GM19239 (cell line): ENCODE results near the gene CDRT15.
"Not testable (repeated sequence)": the region's sequence is repeated elsewhere in the genome, so short reads cannot be mapped to it uniquely, and the experiment has no call there.

Source experiments
- DNase-seq: peaks from one replicate; pipeline ENCODE4 v3.0.0; 2011; ENCODE audit warnings: low spot score; ENCODE audit not compliant: insufficient read length
- FAIRE-seq: peaks from 2 replicates; lab custom pipeline; 2011; peaks lifted over from hg19 to GRCh38; lab: Jason Lieb, UNC

Gene CDRT15

GRCh38 chr17:14236762-14237161, at the start of gene CDRT15:
Gene CDRT15 (minus strand): TSS chr17:14236862. CDS start chr17:14236833, 29 bp downstream.
- FAIRE-seq, DNase-seq: not testable (repeated sequence)

- FAIRE-seq (no peak), DNase-seq (no peak)
Observed at GRCh38 chr17:14282726-14283125, 46.1 kb upstream of the CDRT15 start.

- FAIRE-seq, result no peak
Observed at GRCh38 chr17:14281530-14281929, 44.9 kb upstream of the CDRT15 start.

GRCh38 chr17:14276535-14277250, 40.0 kb upstream of the CDRT15 start:
- DNase-seq (no peak), FAIRE-seq (no peak)

More at GRCh38 chr17:14281530-14281929, 44.9 kb upstream of the CDRT15 start:
- no peak for DNase-seq

GRCh38 chr17:14270508-14270907, 33.8 kb upstream of the CDRT15 start:
- DNase-seq (no peak), FAIRE-seq (no peak)

GRCh38 chr17:14269473-14269872, 32.8 kb upstream of the CDRT15 start:
- no peak for DNase-seq
- FAIRE-seq, result no peak

GRCh38 chr17:14268264-14268663, 31.6 kb upstream of the CDRT15 start:
- DNase-seq (no peak), FAIRE-seq (no peak)

GRCh38 chr17:14261406-14261805, 24.7 kb upstream of the CDRT15 start:
- no peak for DNase-seq
- no peak for FAIRE-seq

GRCh38 chr17:14245629-14246028, 9.0 kb upstream of the CDRT15 start:
- DNase-seq (no peak), FAIRE-seq (no peak)

GRCh38 chr17:14245002-14245401, 8.3 kb upstream of the CDRT15 start:
- FAIRE-seq, result no peak
- no peak for DNase-seq

GRCh38 chr17:14239271-14239670, 2.6 kb upstream of the CDRT15 start:
- DNase-seq, result not testable (repeated sequence)

GRCh38 chr17:14236032-14236431, 630 bp downstream of the CDRT15 start:
- not testable (repeated sequence) for DNase-seq, FAIRE-seq

More at GRCh38 chr17:14239271-14239670, 2.6 kb upstream of the CDRT15 start:
- FAIRE-seq, result not testable (repeated sequence)

GRCh38 chr17:14235047-14235446, 1.6 kb downstream of the CDRT15 start:
- FAIRE-seq, DNase-seq: not testable (repeated sequence)

- DNase-seq, FAIRE-seq: not testable (repeated sequence)
Observed at GRCh38 chr17:14231187-14231586, 5.5 kb downstream of the CDRT15 start.

GRCh38 chr17:14228903-14229302, 7.8 kb downstream of the CDRT15 start:
- FAIRE-seq (no peak), DNase-seq (no peak)

GRCh38 chr17:14227052-14227451, 9.6 kb downstream of the CDRT15 start:
- DNase-seq, result no peak
- FAIRE-seq, result no peak

GRCh38 chr17:14225254-14225980, 11.2 kb downstream of the CDRT15 start:
- FAIRE-seq (no peak), DNase-seq (no peak)

GRCh38 chr17:14222611-14223010, 14.1 kb downstream of the CDRT15 start:
- DNase-seq, result no peak
- no peak for FAIRE-seq

- DNase-seq (no peak), FAIRE-seq (no peak)
Observed at GRCh38 chr17:14214271-14214670, 22.4 kb downstream of the CDRT15 start.

- FAIRE-seq (no peak), DNase-seq (no peak)
Observed at GRCh38 chr17:14212401-14212800, 24.3 kb downstream of the CDRT15 start.

- peak; percentile 23 for DNase-seq
- no peak for FAIRE-seq
Observed at GRCh38 chr17:14211801-14212200, 24.9 kb downstream of the CDRT15 start.
